NCI-H1694 (cell line): ENCODE measurements around the gene SYNGAP1.

Experiments
- DNase-seq: peaks from one replicate; lab custom pipeline; 2025; lab: John Stamatoyannopoulos, UW

SYNGAP1 gene

GRCh38 chr6:33438978-33439594 is 19.2 kb downstream of the SYNGAP1 start:
- no peak for DNase-seq

GRCh38 chr6:33439956-33440648 is 20.2 kb downstream of the SYNGAP1 start:
- DNase-seq, result no peak

GRCh38 chr6:33440649-33441309 is 20.9 kb downstream of the SYNGAP1 start:
- DNase-seq, result no peak

GRCh38 chr6:33441457-33441856 is 21.6 kb downstream of the SYNGAP1 start:
- DNase-seq, result no peak

GRCh38 chr6:33442283-33442682 is 22.4 kb downstream of the SYNGAP1 start:
- DNase-seq, result no peak

- DNase-seq, result no peak
These were observed 23.2 kb downstream of the SYNGAP1 start for GRCh38 chr6:33443025-33443424.

GRCh38 chr6:33443619-33444504 is 24.0 kb downstream of the SYNGAP1 start:
- DNase-seq, result no peak

- no peak for DNase-seq
These were observed 25.3 kb downstream of the SYNGAP1 start for GRCh38 chr6:33445119-33445603.

GRCh38 chr6:33446356-33446755 is 26.5 kb downstream of the SYNGAP1 start:
- no peak for DNase-seq

- DNase-seq, result no peak
These were observed 30.6 kb downstream of the SYNGAP1 start for GRCh38 chr6:33450434-33450833.

- no peak for DNase-seq
These were observed 31.7 kb downstream of the SYNGAP1 start for GRCh38 chr6:33451606-33452005.

GRCh38 chr6:33452496-33452895 is 32.6 kb downstream of the SYNGAP1 start:
- no peak for DNase-seq

- DNase-seq, result no peak
These were observed 33.6 kb downstream of the SYNGAP1 start for GRCh38 chr6:33453393-33454008.

GRCh38 chr6:33454009-33454946 is 34.4 kb downstream of the SYNGAP1 start, which contains the start of gene ZBTB9:
ZBTB9 (plus strand) TSS chr6:33454576; CDS start chr6:33455101, 525 bp downstream.
- DNase-seq, result peak; percentile 80

GRCh38 chr6:33455051-33455450 is 35.2 kb downstream of the SYNGAP1 start:
- DNase-seq, result no peak

- DNase-seq, result no peak
These were observed 36.3 kb downstream of the SYNGAP1 start for GRCh38 chr6:33456156-33456555.

GRCh38 chr6:33458676-33459075 is 38.8 kb downstream of the SYNGAP1 start:
- DNase-seq, result no peak

GRCh38 chr6:33459226-33459625 is 39.4 kb downstream of the SYNGAP1 start:
- DNase-seq, result no peak

GRCh38 chr6:33466075-33466735 is 46.3 kb downstream of the SYNGAP1 start:
- no peak for DNase-seq

GRCh38 chr6:33467091-33467490 is 47.2 kb downstream of the SYNGAP1 start:
- DNase-seq, result no peak
